Osteocyte (in vitro differentiated cells): ENCODE measurements around the gene FAM98C. TPM values are rescaled to one million over a fixed set of nuclear protein-coding genes. Genes with fewer than 3 reads are reported as not detected.
"Not testable (repeated sequence)": the region's sequence is repeated elsewhere in the genome, so short reads cannot be mapped to it uniquely, and the experiment has no call there.

Source experiments
- DNase-seq: peaks from one replicate; pipeline ENCODE4 v3.0.0; 2021; ENCODE audit warnings: mixed read lengths; ENCODE audit not compliant: unreplicated experiment; ENCODE audit errors: extremely low spot score
- H3K27ac Mint-ChIP-seq: one replicate; pipeline ENCODE4 v1.8.0; 2021; ENCODE audit warnings: mild to moderate bottlenecking, mixed read lengths; ENCODE audit not compliant: unreplicated experiment
- H3K27me3 Mint-ChIP-seq: one replicate; pipeline ENCODE4 v1.8.0; 2021; ENCODE audit warnings: mixed read lengths; ENCODE audit not compliant: unreplicated experiment
- H3K36me3 Mint-ChIP-seq: one replicate; pipeline ENCODE4 v1.8.0; 2021; ENCODE audit warnings: mixed read lengths; ENCODE audit not compliant: unreplicated experiment
- H3K4me1 Mint-ChIP-seq: one replicate; pipeline ENCODE4 v1.8.0; 2021; ENCODE audit warnings: mixed read lengths; ENCODE audit not compliant: unreplicated experiment
- H3K4me3 Mint-ChIP-seq: one replicate; pipeline ENCODE4 v1.8.0; 2021; ENCODE audit warnings: mild to moderate bottlenecking, moderate library complexity, mixed read lengths; ENCODE audit not compliant: unreplicated experiment
- H3K9me3 Mint-ChIP-seq: one replicate; pipeline ENCODE4 v1.8.0; 2021; ENCODE audit warnings: mixed read lengths; ENCODE audit not compliant: unreplicated experiment
- CTCF ChIP-seq: fragments of 200-600 bp; sonication (generic); IDR thresholded peaks from 2 replicates; pipeline ENCODE4 v1.5.0; 2021; ENCODE audit warnings: antibody characterized with exemption, mild to moderate bottlenecking, moderate library complexity
- total RNA-seq: library from RNA; stranded (reverse); gene quantifications from 2 replicates; pipeline ENCODE4 v1.2.1, GENCODE V29; 2021

Gene FAM98C
- total RNA-seq, 1 donor from 2014 or later, result 19.4 TPM

GRCh38 chr19:38425810-38426466, 23.0 kb downstream of the FAM98C start, which contains the start of gene RASGRP4:
RASGRP4 (minus strand) TSS chr19:38426219; CDS start chr19:38426091, 128 bp downstream.
- no peaks in the 10 kb centered on the region for H3K36me3 Mint-ChIP-seq
- DNase-seq, result no peak
- H3K27ac Mint-ChIP-seq, result no peak within 1 kb of the TSS
- peaks cover 1% of the 10 kb centered on the region for H3K4me1 Mint-ChIP-seq
- TF ChIP-seq CTCF, result no peak
- H3K9me3 Mint-ChIP-seq, result no peaks in the 10 kb centered on the region
- no peak within 1 kb of the TSS for H3K4me3 Mint-ChIP-seq
- peaks cover 21% of the 10 kb centered on the region for H3K27me3 Mint-ChIP-seq

GRCh38 chr19:38427035-38427677, 24.3 kb downstream of the FAM98C start:
- DNase-seq, H3K4me1 Mint-ChIP-seq, H3K27ac Mint-ChIP-seq, H3K36me3 Mint-ChIP-seq, H3K9me3 Mint-ChIP-seq, H3K4me3 Mint-ChIP-seq: not testable (repeated sequence)
- peaks cover 25% of the 10 kb centered on the region for H3K27me3 Mint-ChIP-seq

- no peak overlapping the region for H3K4me3 Mint-ChIP-seq
- no peaks in the 10 kb centered on the region for H3K36me3 Mint-ChIP-seq
- no peaks in the 10 kb centered on the region for H3K9me3 Mint-ChIP-seq
- H3K27ac Mint-ChIP-seq, result no peak overlapping the region
- H3K4me1 Mint-ChIP-seq, result peaks cover 1% of the 10 kb centered on the region
- no peak for TF ChIP-seq CTCF
- H3K27me3 Mint-ChIP-seq, result peaks cover 35% of the 10 kb centered on the region
- no peak for DNase-seq
Observed at GRCh38 chr19:38429055-38429810, 26.3 kb downstream of the FAM98C start.

GRCh38 chr19:38429811-38430156, 26.9 kb downstream of the FAM98C start:
- H3K27ac Mint-ChIP-seq, result no peak overlapping the region

GRCh38 chr19:38430931-38431330, 28.0 kb downstream of the FAM98C start:
- no peak for DNase-seq
- no peak overlapping the region for H3K4me3 Mint-ChIP-seq
- no peak for TF ChIP-seq CTCF
- peaks cover 41% of the 10 kb centered on the region for H3K27me3 Mint-ChIP-seq
- no peaks in the 10 kb centered on the region for H3K9me3 Mint-ChIP-seq
- H3K4me1 Mint-ChIP-seq, result peaks cover 3% of the 10 kb centered on the region
- H3K27ac Mint-ChIP-seq, result no peak overlapping the region
- H3K36me3 Mint-ChIP-seq, result no peaks in the 10 kb centered on the region

More at GRCh38 chr19:38429811-38430156, 26.9 kb downstream of the FAM98C start:
- peaks cover 3% of the 10 kb centered on the region for H3K4me1 Mint-ChIP-seq
- H3K9me3 Mint-ChIP-seq, result no peaks in the 10 kb centered on the region
- H3K27me3 Mint-ChIP-seq, result peaks cover 39% of the 10 kb centered on the region
- no peaks in the 10 kb centered on the region for H3K36me3 Mint-ChIP-seq
- no peak for DNase-seq
- no peak overlapping the region for H3K4me3 Mint-ChIP-seq
- no peak for TF ChIP-seq CTCF
